Measurements from ENCODE around the gene ARHGAP45.

GRCh38 chr19:1117654-1118053 lies 50.7 kb downstream of the ARHGAP45 start:
- TF ChIP-seq CTCF (conservative IDR thresholded peaks at IDR 0.05; ENCODE audit: low read depth in 2 of 2) (no peak), POLR2AphosphoS5 (IDR thresholded peaks at IDR 0.05; ENCODE audit: low read depth) (no peak), REST (IDR thresholded peaks at IDR 0.05; ENCODE audit: unreplicated experiment) (no peak), EZH2 (IDR thresholded peaks at IDR 0.05; ENCODE audit: low read depth, unreplicated experiment) (no peak), EZH2phosphoT487 (IDR thresholded peaks at IDR 0.05; ENCODE audit: unreplicated experiment) (no peak), JUNB (IDR thresholded peaks at IDR 0.05; ENCODE audit: unreplicated experiment) (no peak), CREB1 (CRISPR knock-in tag; IDR thresholded peaks at IDR 0.05; ENCODE audit: low read depth) (no peak), ETS1 (IDR thresholded peaks at IDR 0.05) (no peak), STAT1 (IDR thresholded peaks at IDR 0.05; ENCODE audit: unreplicated experiment) (no peak), ZNF114 (CRISPR knock-in tag; IDR thresholded peaks at IDR 0.05) (no peak)
